Mesendoderm (in vitro differentiated cells): ENCODE data around the gene YBX3.

Source experiments
- DNase-seq: peaks from one replicate; pipeline ENCODE4 v3.0.0; 2013
- H2AK5ac ChIP-seq: 2 replicates; pipeline ENCODE4 v1.6.1; 2013; ENCODE audit warnings: low read length, inconsistent platforms
- H2BK120ac ChIP-seq: 2 replicates; pipeline ENCODE4 v1.6.1; 2013; ENCODE audit warnings: low read depth, mild to moderate bottlenecking, low read length, moderate library complexity, mixed read lengths
- H2BK15ac ChIP-seq: replicated peaks from 2 replicates; pipeline ENCODE4 v1.6.1; 2013; ENCODE audit warnings: low read depth, mild to moderate bottlenecking, moderate library complexity
- H2BK5ac ChIP-seq: 2 replicates; pipeline ENCODE4 v1.6.1; 2013; ENCODE audit warnings: low read length, inconsistent platforms
- H3K18ac ChIP-seq: 2 replicates; pipeline ENCODE4 v1.6.1; 2013; ENCODE audit warnings: mild to moderate bottlenecking, low read length, mixed read lengths
- H3K23ac ChIP-seq: one replicate; pipeline ENCODE4 v1.6.1; 2013; ENCODE audit warnings: low read length
- H3K27ac ChIP-seq: 2 replicates; pipeline ENCODE4 v1.5.1; 2013; ENCODE audit warnings: low read depth, mild to moderate bottlenecking, inconsistent platforms, low read length, moderate library complexity
- H3K27me3 ChIP-seq: 2 replicates; pipeline ENCODE4 v1.6.1; 2013; ENCODE audit warnings: low read length, control low read depth, mild to moderate bottlenecking, inconsistent platforms; ENCODE audit not compliant: insufficient read depth, poor library complexity
- H3K36me3 ChIP-seq: 2 replicates; pipeline ENCODE4 v1.6.1; 2013; ENCODE audit warnings: low read length, inconsistent platforms; ENCODE audit not compliant: control insufficient read depth, insufficient read depth
- H3K4ac ChIP-seq: one replicate; pipeline ENCODE4 v1.6.1; 2013; ENCODE audit warnings: low read depth, mild to moderate bottlenecking, low read length, moderate library complexity
- H3K4me1 ChIP-seq: 2 replicates; pipeline ENCODE4 v1.6.1; 2013; ENCODE audit warnings: low read depth, low read length, inconsistent platforms; ENCODE audit not compliant: control insufficient read depth
- H3K4me2 ChIP-seq: 2 replicates; pipeline ENCODE4 v1.6.1; 2013; ENCODE audit warnings: low read length
- H3K4me3 ChIP-seq: 2 replicates; pipeline ENCODE4 v1.5.1; 2013; ENCODE audit warnings: mild to moderate bottlenecking, low read length
- H3K56ac ChIP-seq: one replicate; pipeline ENCODE4 v1.6.1; 2013; ENCODE audit warnings: low read length
- H3K79me1 ChIP-seq: 2 replicates; pipeline ENCODE4 v1.6.1; 2013; ENCODE audit warnings: low read length, inconsistent platforms
- H3K79me2 ChIP-seq: 2 replicates; pipeline ENCODE4 v1.6.1; 2013; ENCODE audit warnings: mild to moderate bottlenecking, low read length; ENCODE audit not compliant: control insufficient read depth, insufficient read depth
- H3K9ac ChIP-seq: 2 replicates; pipeline ENCODE4 v1.6.1; 2013; ENCODE audit warnings: low read length, inconsistent platforms
- H4K5ac ChIP-seq: one replicate; pipeline ENCODE4 v1.6.1; 2013; ENCODE audit warnings: low read length
- H4K8ac ChIP-seq: one replicate; pipeline ENCODE4 v1.6.1; 2013; ENCODE audit warnings: low read depth, mild to moderate bottlenecking, control low read depth, low read length, moderate library complexity
- WGBS: extraction: QIAGEN DNeasy Blood & Tissue Kit; methylation state at CpG from one replicate; pipeline ENCODE4 v1.1.7; 2013; ENCODE audit warnings: low lambda C conversion rate, missing lambda C conversion rate; ENCODE audit not compliant: insufficient coverage; ENCODE audit errors: extremely low coverage; 5-methylcytosine and 5-hydroxymethylcytosine counted together

Gene YBX3

DNA sequence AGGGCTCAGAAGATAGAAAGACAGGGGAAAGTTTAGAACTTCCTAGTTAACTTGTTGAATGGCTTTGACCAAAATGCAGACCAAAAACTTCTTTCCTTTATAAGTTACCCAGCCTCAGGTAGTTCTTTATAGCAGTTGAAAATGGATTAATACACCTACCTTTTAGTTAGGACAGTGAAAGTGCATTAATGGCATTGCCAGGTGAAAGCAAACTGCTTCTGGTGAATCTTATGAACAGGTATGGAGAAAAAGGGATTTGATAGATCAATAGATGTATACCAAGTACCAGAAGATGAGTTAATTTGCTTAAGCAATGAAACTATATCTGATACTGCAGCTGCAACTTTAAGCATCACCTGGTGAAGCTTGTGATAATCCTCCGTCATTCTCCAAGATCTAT lies 35.1 kb downstream of the YBX3 start:
- no peak overlapping the region for H3K56ac ChIP-seq
- no peak overlapping the region for H3K4me3 ChIP-seq
- no peaks in the 10 kb centered on the region for H3K79me1 ChIP-seq
- WGBS: no CpG with 5 or more reads among the region's 1 CpG
- no peak overlapping the region for H3K9ac ChIP-seq
- H3K4me2 ChIP-seq: no peak overlapping the region
- H3K79me2 ChIP-seq: no peaks in the 10 kb centered on the region
- no peak overlapping the region for H2BK120ac ChIP-seq
- no peak overlapping the region for H3K23ac ChIP-seq
- no peaks in the 10 kb centered on the region for H3K27me3 ChIP-seq
- H2BK5ac ChIP-seq: no peak overlapping the region
- H2BK15ac ChIP-seq: no peak overlapping the region
- H2AK5ac ChIP-seq: no peak overlapping the region
- DNase-seq: no peak
- H3K18ac ChIP-seq: no peak overlapping the region
- no peak overlapping the region for H3K27ac ChIP-seq
- H4K5ac ChIP-seq: no peak overlapping the region
- no peak overlapping the region for H4K8ac ChIP-seq
- no peaks in the 10 kb centered on the region for H3K36me3 ChIP-seq
- H3K4me1 ChIP-seq: no peaks in the 10 kb centered on the region
- H3K4ac ChIP-seq: no peak overlapping the region

- no peak within 1 kb of the TSS for H2BK15ac ChIP-seq
- H3K4me2 ChIP-seq: peak within 1 kb of the TSS; percentile 63
- H3K27me3 ChIP-seq: no peaks in the 10 kb centered on the region
- H3K79me1 ChIP-seq: no peaks in the 10 kb centered on the region
- H4K5ac ChIP-seq: no peak within 1 kb of the TSS
- no peaks in the 10 kb centered on the region for H3K79me2 ChIP-seq
- H4K8ac ChIP-seq: no peak within 1 kb of the TSS
- H3K18ac ChIP-seq: no peak within 1 kb of the TSS
- H2BK5ac ChIP-seq: no peak within 1 kb of the TSS
- peak within 1 kb of the TSS; percentile 52 for H3K9ac ChIP-seq
- H3K27ac ChIP-seq: peak within 1 kb of the TSS; percentile 4
- no CpG with 5 or more reads among the region's 35 CpGs for WGBS
- H3K4me1 ChIP-seq: no peaks in the 10 kb centered on the region
- DNase-seq: peak; percentile 90
- no peak within 1 kb of the TSS for H3K23ac ChIP-seq
- H3K4me3 ChIP-seq: peak within 1 kb of the TSS; percentile 61
- H2BK120ac ChIP-seq: no peak within 1 kb of the TSS
- H3K56ac ChIP-seq: peak within 1 kb of the TSS; percentile 83
- H2AK5ac ChIP-seq: no peak within 1 kb of the TSS
- H3K36me3 ChIP-seq: no peaks in the 10 kb centered on the region
- no peak within 1 kb of the TSS for H3K4ac ChIP-seq
Measured at GRCh38 chr12:10673659-10674384, 49.3 kb downstream of the YBX3 start, which contains the start of gene STYK1. Gene STYK1 (minus strand): TSS chr12:10674052. CDS start chr12:10634618, 39,434 bp downstream.

DNA sequence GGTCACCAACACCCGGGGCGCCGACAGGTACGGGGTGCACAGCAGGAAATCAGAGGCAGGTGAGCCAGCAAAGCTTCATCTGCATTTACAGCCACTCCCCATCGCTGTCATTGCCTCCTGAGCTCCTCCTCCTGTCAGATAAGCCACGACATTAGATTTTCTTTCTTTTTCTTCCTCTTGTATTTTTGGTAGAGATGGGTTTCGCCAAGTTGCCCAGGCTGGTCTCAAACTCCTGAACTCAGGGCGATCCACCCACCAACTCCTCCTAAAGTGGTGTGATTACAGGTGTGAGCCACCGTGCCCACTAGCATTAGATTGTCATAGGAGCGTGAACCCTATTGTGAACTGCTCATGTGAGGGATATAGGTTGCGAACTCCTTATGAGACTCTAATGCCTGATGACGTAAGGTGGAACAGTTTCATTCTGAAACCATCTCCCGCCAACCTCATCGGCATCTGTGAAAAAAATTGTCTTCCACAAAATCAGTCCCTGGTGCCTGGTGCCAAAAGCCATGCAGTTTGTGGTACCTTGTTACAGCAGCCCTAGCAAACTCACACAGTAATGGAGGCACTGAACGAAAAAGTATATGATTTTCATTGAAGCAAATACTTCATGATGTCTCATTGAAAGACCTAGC lies 50.8 kb downstream of the YBX3 start:
- Histone ChIP-seq H2AK5ac (no peak overlapping the region), H3K27ac (no peak overlapping the region), H3K56ac (no peak overlapping the region), H3K36me3 (no peaks in the 10 kb centered on the region), H3K79me2 (no peaks in the 10 kb centered on the region), H3K23ac (no peak overlapping the region), H3K79me1 (no peaks in the 10 kb centered on the region), H2BK5ac (no peak overlapping the region), H2BK15ac (no peak overlapping the region), H3K4me2 (no peak overlapping the region), H3K27me3 (no peaks in the 10 kb centered on the region), H3K4me1 (no peaks in the 10 kb centered on the region), H4K8ac (no peak overlapping the region), H3K18ac (no peak overlapping the region), H3K4me3 (no peak overlapping the region), H3K4ac (no peak overlapping the region), H4K5ac (no peak overlapping the region), H3K9ac (no peak overlapping the region), H2BK120ac (no peak overlapping the region)
- no CpG with 5 or more reads among the region's 15 CpGs for WGBS
- no peak for DNase-seq

- Histone ChIP-seq H3K4ac (no peak overlapping the region), H2BK120ac (no peak overlapping the region), H3K79me2 (no peaks in the 10 kb centered on the region), H3K27ac (no peak overlapping the region), H3K56ac (no peak overlapping the region), H2BK15ac (no peak overlapping the region), H3K18ac (no peak overlapping the region), H4K5ac (no peak overlapping the region), H3K27me3 (no peaks in the 10 kb centered on the region), H3K4me1 (no peaks in the 10 kb centered on the region), H2BK5ac (no peak overlapping the region), H3K36me3 (no peaks in the 10 kb centered on the region), H3K4me3 (no peak overlapping the region), H3K79me1 (no peaks in the 10 kb centered on the region), H3K23ac (no peak overlapping the region), H2AK5ac (no peak overlapping the region), H3K4me2 (no peak overlapping the region), H3K9ac (no peak overlapping the region), H4K8ac (no peak overlapping the region)
- DNase-seq: no peak
- WGBS: no CpG with 5 or more reads among the region's 1 CpG
Measured at GRCh38 chr12:10669533-10669932, 53.6 kb downstream of the YBX3 start.

DNA sequence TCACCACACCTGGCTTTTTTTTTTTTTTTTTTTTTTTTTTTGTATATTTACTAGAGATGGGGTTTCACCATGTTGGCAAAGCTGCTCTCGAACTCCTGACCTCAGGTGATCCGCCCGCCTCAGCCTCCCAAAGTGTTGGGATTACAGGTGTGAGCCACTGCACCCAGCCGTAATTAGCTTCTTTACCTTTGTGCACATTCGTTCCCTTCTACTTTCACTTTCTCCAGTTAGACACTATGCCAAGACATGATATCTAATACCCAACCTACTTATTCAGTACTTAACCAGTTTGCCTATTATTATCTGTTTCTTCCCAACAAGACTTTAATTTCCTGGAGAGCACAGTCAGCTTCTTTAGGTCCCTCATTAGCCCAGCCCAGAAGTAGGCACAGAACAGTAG lies 54.6 kb downstream of the YBX3 start:
- H3K36me3 ChIP-seq: no peaks in the 10 kb centered on the region
- H2BK120ac ChIP-seq: no peak overlapping the region
- DNase-seq: no peak
- no peak overlapping the region for H4K8ac ChIP-seq
- H3K4me1 ChIP-seq: no peaks in the 10 kb centered on the region
- no peaks in the 10 kb centered on the region for H3K79me2 ChIP-seq
- H2BK15ac ChIP-seq: no peak overlapping the region
- H3K18ac ChIP-seq: no peak overlapping the region
- no peak overlapping the region for H3K27ac ChIP-seq
- H2AK5ac ChIP-seq: no peak overlapping the region
- no peak overlapping the region for H3K4me2 ChIP-seq
- H3K56ac ChIP-seq: no peak overlapping the region
- H3K23ac ChIP-seq: no peak overlapping the region
- H4K5ac ChIP-seq: no peak overlapping the region
- H3K79me1 ChIP-seq: no peaks in the 10 kb centered on the region
- no peak overlapping the region for H3K4me3 ChIP-seq
- H3K4ac ChIP-seq: no peak overlapping the region
- no peak overlapping the region for H3K9ac ChIP-seq
- H3K27me3 ChIP-seq: no peaks in the 10 kb centered on the region
- no peak overlapping the region for H2BK5ac ChIP-seq
- no CpG with 5 or more reads among the region's 5 CpGs for WGBS
